NCI-H345 (cell line): ENCODE results near the gene EHD1.
"Not testable (repeated sequence)": the region's sequence is repeated elsewhere in the genome, so short reads cannot be mapped to it uniquely, and the experiment has no call there.

ENCODE experiments used
- DNase-seq: peaks from one replicate; lab custom pipeline; 2025; lab: John Stamatoyannopoulos, UW

Gene EHD1

DNA sequence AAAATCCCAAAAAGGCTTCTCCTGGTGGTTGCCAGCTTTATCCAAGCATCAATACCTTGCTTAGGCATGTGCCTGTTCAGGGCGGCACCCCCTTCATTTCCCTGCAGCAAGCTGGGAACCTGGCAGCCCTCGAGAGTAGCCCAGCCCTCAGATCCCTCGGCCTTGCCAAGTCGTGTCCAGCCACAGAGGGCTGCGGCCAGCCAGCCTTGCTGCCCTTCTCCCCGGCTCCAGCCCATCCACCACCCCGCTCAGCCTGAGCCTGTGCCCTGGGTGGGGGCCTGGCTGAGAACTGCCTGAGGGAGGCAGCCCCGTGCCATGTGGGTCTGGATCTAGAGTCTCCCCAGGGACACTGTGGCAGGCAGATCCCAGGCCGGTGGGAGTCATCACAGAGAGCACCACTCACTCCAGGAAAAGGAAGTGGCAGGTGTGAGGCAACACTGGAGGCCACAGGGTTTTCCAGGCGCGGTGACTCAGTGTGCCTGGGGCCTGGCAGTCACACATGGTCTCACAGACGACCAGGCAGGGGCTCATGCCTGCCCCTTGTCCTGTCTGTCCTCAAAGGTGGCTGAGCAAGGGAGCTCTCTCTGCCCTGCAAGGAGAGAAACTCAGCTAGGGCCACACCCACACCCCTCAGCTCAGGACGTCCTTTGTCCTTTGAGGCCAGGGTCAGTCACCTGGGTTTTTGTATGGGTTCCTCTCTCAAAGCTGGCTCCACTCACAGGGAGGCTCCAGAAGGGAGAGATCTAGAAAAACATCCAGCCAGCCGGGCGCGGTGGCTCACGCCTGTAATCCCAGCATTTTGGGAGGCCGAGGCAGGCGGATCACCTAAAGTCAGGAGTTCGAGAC is 21.8 kb downstream of the EHD1 start:
- DNase-seq: no peak

DNA sequence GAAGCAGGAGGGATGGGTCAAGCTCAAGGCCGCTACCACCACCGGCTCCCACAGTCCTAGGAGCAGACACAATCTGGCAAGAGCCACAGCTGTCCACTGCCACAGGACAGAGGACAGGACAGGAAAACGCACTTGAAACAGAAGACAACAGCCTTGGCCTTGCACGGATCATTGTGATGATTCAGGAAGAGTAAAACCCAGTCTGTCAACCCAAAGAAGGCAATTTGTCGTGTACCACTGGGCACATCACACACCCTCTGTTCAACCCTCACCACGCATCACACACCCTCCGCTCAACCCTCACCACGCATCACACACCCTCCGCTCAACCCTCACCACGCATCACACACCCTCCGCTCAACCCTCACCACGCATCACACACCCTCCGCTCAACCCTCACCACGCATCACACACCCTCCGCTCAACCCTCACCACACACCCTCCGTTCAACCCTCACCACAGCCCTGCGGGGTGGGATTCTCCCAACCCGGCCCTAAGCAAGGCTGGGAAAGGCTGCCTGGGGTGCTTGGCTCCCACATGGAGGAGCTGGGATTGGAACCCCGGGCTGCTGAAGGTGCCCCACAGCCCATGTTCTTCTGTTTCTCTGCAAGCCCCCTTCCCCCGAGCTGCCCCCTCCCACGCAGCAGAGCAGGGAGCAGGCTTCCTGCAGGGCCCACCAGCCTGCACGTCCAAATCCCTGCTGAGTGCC is 22.7 kb downstream of the EHD1 start:
- no peak for DNase-seq

DNA sequence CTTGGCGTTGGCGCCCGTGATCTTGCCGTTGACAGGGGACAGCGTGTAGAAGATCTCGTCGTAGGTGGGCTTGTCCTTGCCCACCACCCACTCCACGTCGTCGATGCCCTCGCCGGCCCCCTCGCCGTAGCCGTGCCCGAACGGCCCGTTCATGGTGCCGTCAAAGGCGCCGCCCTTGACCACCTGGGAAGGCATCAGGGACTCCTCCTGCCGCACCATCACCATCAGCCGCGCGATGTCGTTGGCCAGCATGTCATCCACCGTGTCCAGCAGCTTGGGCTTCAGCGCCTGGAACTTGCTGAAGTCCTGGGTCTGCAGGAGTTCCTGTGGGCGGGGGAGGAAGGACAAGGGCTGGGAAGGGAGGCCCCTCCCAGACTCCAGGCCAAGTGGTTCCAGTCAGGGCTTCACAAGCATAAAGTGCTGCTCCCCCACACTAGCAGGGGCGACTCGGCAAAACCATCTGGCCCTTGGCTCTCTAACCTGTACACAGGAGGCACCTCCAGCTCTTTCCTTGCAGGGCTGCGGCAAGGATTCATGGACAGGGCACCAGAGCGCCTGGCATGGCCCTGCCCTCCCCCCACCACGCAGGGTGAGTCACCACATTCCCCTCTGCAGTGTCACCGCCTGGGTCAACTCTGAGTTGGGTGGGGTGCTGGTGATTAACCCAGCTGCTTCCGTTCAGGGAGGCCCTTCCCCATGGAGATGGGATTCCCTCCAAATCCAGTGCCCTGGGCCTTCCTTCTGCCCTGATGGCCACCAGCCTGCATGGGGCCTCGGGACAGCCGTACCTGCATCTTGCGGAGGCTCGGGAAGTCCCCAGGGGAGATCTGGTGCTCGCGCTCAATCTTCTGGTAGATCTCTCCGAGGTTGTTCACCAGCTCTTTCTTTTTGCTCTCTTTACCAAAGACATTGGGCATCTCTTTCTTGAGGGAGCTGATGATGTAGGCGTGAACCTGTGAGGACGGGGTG is 23.6 kb downstream of the EHD1 start:
- DNase-seq: no peak

DNA sequence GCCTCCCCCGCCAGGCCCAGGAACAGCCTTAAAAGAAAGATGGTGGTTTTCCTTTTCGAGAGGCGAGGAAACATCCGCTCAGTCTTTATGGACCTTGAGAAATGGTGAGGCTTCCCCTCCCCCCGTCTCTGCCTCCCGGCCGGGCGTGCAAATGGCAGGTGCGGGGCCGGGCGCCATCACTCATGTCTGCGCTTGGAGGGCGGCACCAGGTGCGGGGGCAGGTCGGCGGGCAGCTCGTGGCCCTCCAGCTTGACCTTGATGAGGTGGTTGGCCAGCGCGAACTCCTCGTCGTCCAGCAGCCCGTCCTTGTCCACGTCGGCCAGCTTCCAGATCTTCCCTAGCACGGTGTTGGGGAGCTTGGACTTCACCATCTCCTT is 24.3 kb downstream of the EHD1 start:
- no peak for DNase-seq

DNA sequence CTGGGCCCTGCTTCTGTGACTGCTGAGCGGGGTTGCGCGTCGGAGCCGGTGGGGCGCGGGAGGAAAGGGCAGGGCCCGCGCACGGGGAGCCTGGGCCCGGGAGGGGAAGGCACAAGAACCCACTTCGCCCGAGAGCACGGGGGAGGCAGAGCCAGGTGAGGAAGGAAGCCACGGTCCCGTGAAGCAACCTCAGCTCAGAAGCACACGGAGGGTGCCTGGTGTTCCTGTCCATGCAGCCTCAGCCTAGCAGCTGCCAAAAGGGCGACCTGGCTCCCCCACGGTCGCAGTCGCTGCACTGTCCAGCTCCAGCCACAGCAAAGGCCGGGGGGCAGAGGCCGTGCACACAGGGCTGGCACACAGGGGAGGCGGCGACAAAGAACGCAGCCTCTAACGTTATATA is 24.7 kb downstream of the EHD1 start:
- DNase-seq: no peak

DNA sequence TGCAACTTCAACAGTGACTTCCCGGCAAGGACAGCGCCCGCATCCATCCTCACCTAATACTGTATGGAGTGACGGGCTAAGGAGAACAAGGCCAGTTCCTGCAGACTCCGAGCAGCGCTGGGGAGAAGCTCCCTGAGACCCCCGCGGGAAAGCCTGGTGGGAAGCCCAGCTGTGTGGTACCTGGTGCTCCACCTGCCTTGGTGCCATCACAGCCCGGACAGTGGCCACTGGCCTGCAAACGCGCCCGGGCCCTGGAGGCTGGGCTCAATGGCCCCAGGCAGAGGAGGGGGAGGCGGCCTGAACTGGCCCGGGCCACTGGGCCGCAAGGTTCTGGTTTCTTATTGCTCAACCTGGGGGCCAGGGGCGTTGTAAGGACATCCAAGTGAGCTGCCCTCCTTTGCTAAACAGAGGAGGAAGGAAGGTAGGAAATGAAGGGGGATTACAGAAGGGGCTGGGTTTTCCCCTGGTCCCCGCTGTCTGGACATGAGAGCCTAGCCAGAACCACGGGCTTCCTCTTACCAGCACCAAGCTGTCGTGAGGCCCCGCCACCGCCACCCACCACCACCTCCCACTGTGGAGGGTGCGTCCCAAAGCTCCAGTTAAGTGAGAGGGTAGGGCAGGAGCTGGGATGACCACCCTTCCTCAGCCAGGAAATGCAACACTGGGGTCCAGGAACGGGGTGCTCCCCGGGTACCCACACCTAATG is 25.5 kb downstream of the EHD1 start:
- DNase-seq: no peak

DNA sequence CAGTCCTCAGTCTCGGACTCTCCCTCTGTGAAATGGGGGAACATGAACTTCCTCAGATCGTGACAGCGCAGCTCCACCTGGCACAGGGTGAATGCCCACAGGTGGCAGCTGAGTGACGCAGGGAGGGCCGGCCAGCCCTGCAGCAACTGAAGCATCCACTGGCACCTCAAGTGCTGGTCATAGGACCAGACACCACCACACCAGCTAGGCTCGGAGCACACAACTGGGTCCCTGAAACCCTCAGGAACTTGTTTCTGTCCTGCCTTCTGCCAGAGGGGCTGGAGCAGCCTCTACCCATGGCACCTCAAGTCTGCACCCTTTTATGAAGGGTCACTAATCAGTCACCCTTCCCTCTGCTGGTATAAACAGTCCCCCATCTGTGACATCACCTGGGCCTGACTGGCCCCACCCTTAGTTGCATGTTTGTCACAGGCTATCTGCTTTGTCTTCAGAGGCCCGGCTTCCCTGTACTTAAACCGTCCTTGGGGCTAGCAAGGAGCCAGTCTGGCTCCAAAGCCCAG is 26.5 kb downstream of the EHD1 start:
- DNase-seq: no peak

DNA sequence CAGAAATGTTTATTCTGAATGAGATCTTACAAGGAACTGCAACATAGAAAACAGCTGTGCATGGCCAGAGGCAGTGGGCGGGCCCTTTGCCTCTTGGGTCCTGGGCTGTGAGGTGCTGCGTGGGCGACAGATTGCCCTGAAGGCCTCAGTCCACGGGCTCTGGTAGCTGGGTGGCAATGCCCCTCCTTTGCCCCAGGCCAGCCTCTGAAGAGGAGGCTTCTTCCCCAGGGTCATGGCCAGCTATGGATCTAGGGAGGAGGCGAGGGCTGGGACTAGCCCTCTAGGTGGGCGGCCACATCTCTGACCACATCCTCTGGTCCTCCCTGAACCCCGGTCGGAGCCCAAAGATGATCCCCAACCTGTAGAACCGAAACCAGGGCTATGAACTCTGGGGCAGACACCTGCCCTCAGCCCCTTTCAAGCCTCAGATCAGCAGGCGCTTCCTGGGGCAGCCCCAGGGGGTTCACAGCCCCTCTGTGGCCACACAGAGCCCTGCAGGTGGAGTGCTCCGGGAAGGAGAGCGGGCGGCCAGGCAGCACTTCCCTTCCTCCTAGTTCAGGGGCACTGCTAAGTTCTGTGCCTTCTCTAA is 27.3 kb downstream of the EHD1 start:
- DNase-seq: no peak

DNA sequence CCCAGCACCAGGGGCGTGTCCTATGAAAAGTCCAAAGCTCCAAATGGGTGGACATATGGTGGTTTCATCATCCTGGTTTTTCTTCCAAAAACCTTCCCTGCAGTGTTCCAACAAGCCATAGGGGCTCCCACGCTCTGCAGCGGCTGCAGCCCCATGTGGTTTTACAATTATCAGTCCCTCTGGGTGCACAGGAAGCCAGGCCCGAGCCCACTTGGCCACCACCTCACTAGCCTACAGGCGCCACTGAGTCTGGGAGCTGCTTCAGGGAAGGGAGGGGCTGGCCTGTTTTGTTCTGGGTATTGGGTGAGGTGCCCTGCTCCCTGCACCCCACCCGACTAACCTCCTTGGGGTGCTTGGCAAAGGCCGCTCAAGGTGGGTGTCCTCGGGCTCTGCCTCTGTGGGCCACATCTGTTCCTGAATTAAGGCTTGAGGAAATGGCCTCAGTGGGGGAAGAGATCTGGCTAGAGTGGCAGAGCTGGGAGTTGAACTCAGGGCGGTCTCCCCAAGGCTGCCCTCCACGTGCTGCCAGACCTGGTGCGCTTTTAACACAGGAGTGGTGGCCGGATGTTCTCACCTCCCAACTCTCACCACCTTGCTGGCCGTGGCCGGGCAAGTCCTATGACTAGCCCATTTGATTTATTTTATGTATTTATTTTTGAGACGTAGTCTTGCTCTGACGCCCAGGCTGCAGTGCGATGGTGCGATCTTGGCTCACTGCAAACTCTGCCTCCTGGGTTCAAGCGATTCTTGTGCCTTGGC is 28.6 kb downstream of the EHD1 start:
- no peak for DNase-seq

DNA sequence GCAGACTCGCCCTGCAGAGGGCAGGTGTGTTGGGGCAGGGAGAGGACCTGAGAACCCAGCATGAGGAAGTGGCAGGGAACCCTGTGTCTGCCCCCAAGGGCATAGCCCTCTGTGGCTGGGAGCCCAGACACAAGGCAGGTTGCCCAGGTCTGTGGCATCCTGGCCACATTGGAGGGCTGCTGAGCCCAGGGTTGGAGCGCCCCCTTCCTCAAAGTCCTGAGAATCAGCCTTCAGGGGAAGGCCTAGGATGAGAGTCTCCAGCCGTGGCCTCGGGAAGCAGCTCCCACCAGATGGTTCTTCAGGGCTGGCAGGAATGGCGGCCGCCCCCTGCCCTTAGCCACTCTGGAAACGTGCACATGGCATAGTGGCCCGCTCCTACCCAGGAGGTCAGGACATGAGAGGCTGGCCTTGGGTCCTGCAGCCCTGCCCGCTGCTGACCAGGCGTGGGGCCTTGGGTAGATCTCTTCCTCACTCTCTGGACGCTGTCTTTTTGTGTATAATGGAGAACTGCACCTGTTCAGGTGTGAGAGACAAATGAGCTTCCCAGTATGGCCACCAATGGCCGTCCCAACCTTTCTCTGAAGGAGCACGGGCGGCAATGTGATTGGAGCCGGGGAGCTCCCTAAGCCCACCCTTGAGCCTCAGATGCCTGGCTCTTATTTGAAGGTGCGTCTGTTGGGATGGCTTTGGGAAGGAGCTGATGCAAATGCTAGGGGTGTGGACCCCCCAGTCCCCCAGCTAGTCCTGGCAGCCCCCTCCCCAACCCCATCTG is 29.4 kb downstream of the EHD1 start:
- no peak for DNase-seq

DNA sequence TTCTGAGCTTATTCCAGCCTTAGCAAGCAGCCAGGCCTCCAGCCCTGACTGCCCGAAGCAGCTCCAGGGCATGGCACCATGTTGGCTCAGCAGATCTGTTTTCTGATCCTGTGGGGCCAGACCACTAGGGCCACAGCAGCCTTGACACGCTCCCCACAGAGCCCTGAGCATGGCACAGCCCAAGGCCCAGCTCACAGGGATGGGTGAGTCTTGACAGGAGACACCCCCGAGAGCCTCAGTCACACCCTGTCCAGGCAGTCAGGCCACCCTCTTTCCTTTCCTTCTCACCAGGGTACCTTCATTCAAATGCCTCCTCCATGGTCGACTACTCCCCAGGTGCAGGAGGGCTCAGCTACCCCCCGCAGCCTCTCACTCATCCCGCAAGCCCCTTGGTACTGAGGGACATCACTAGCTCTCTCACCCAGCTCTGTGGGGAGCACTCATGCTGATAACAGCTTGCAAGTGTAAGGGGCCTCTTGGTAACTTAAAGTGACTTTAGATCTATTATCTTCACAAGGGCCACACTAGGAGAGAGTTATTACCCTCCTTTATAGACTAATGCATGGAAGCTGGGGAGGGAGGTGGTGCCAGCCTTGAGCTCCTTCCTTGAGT is 30.1 kb downstream of the EHD1 start:
- no peak for DNase-seq

DNA sequence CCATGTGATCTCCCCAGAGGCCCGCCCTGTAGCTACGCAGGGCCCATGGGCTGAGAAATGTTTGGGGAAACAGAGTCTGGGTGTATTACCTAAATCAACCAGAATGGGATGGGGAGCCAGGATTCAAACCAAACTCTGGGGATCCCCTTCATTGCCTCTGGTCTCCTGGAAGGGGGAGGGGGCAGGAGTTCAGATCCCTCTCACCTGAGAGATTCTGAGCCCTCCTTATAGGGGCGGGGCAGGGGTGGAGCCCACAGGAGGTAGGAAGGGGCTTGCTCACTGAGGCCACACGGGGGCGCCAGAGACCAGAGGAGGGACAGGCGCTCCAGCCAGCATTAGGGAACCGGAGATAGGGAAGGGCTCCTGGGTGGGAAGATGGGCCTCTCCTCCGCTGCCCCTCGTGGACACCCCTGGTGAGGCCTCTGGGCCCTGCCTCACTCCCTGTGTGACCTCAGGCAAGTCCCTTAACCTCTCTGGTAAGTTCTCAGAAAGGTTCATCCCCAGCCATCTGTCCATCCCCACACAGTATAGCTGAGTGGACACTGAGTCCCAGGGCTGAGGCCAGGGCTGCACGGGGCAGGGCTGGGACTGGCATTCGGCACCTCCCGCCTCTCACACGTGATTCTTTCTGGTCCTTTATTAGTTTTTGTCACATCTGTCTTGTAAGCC is 31.3 kb downstream of the EHD1 start:
- DNase-seq: peak; percentile 94

DNA sequence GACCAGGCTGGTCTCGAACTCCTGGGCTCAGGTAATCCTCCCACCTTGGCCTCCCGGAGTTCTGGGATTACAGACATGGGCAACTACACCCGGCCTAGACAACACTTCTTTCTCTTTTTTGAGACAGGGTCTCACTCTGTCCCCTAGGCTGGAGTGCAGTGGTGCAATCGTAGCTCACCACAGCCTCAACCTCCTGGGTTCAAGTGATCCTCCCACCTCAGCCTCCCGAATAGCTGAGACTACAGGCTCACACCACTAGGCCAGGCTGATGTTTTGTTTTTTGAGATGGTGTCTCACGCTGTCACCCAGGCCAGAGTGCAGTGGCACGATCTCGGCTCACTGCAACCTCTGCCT is 32.7 kb downstream of the EHD1 start:
- DNase-seq: not testable (repeated sequence)

DNA sequence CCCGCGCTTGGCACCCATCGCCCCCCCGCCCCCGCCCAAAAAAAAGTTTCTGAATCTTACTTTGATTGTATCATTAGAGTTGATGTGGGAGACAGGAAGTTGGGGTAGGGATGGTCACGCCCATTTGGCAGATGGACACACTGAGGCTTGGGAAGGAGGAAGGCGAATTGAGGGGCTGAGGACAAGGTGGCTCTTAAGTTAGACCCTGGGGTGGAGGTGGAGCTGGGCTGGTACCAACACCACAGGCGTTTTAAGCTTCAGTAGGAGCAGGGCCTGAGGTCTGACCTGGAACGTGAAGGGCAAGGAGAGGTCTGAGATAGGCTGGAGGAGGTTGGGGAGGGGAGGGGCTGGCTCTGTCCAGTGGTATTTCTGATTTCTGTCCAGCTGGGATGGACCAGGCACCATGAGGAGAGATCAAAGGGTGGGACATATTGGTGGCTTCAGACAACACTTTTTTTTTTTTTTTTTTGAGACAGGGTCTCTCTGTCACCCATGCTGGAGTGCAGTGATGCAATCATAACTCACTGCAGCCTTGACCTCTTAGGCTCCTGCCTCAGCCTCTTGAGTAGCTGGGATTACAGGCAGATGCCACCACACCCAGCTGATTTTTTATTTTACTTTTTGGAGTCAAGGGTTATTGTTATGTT is 33.2 kb downstream of the EHD1 start:
- DNase-seq: no peak

DNA sequence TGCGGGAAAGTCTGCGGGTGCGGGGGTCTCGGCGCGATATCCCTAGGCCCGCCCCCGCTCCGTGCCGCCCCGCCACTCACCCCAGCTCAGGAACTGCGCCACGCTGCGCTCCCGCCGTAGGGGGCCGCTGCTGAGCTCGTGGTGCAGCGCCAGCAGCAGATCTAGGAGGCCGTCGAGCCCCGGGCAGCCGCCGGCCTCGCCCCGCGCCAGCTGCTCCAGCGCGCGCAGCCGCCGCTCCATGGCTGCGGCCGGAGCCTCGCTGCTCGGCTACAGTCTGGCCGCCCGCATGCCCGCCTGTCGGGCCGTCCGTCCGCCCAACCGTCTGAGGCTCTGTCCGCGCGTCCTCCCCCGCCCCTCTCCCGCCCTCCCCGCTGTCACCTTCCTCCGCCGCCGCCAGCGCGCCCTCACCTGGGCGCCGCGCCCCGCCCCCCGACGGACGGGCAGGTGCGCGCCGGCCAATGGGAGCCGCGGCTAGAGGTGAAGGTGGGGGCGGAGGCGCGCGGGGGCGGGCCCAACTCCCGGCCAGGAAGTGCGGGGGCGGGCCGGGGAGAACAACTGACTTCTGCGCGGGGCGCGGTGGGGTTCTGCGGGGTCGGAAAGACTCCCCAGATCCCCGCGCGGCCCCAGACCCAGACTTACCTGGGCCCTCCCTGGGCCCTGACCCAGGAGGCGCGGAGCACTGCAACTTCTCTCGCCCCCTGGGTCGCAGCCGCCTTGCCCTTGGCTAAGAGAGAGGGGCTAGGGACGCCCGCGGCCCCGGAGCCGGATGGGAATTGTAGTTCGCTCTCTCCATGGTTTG is 33.9 kb downstream of the EHD1 start, which contains the start of gene CDC42BPG:
CDC42BPG (minus strand) TSS at position 324 of the 799 bp plus-strand sequence; CDS start at position 240, 84 bp downstream.
- DNase-seq: peak; percentile 95

DNA sequence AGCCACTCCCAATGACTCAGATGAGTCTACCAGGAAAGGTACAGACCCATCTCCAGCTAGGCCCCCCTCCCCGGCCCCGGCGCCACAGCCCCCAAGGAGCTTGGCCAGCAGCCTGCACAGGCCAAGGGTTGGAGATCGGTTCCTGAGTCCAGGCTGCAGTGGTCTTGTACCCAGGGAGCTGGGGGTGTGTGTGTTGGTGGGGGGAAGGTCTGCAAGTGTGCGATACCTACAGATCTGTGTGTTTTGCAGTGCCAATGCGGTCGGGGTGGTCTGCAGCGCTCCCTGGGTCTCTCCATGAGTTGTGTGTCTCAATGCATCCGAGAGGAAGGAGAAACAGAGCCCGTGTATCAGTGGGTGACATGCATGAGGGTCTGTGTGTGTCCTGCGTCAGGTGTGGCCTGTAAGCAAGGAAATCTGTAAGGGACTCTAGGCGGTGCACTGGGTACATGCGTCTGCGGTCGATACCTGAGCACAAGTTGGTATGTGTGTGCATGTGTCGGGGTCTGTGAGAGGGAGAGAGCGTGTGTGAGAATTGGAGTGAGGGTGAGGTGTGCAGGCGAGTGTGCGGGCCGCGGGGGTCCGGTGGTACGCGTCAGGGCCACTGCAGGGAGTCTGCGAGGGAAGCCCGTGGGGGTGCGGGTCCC is 34.6 kb downstream of the EHD1 start:
- peak; percentile 44 for DNase-seq
